OCI-LY7 (cell line): ENCODE measurements around the gene PHRF1. TPM values are rescaled to one million over a fixed set of nuclear protein-coding genes. Genes with fewer than 3 reads are reported as not detected.

Experiments
- BruUV-seq: library from RNA; stranded (reverse); fragments of 400-500 nt; replicated peaks from 2 replicates; lab custom pipeline; 2021; lab: Mats Ljungman, UMichigan
- CTCF ChIA-PET: fragments of 300-600 bp; sonication (Branson Sonifier 250); formaldehyde crosslinking; loops from one replicate; lab custom pipeline; 2022; ENCODE audit warnings: antibody characterized with exemption; ENCODE audit not compliant: unreplicated experiment; lab: Charles Lee
- POLR2A ChIA-PET: fragments of 300-600 bp; sonication (Branson Sonifier 250); formaldehyde crosslinking; loops from one replicate; lab custom pipeline; 2022; ENCODE audit warnings: antibody characterized with exemption; lab: Charles Lee
- DNase-seq: peaks from one replicate; pipeline ENCODE4 v3.0.0-alpha.2; 2015; ENCODE audit warnings: low spot score
- H2AFZ ChIP-seq: fragments of 200-600 bp; sonication (generic), shearing (Covaris generic); 2 replicates; pipeline ENCODE4 v1.6.1; 2014; ENCODE audit warnings: mild to moderate bottlenecking, antibody characterized with exemption, low read length, moderate library complexity
- H3K27ac ChIP-seq: fragments of 200-600 bp; sonication (generic); 2 replicates; pipeline ENCODE4 v1.5.1; 2014; ENCODE audit warnings: mixed run types, low read depth, mild to moderate bottlenecking, moderate library complexity, low read length, inconsistent platforms; ENCODE audit not compliant: poor library complexity, severe bottlenecking
- H3K36me3 ChIP-seq: fragments of 200-600 bp; sonication (generic); 2 replicates; pipeline ENCODE4 v1.6.1; 2014; ENCODE audit warnings: mild to moderate bottlenecking, antibody characterized with exemption, low read length, moderate library complexity, mixed read lengths; ENCODE audit not compliant: insufficient read depth
- H3K4me1 ChIP-seq: fragments of 200-600 bp; sonication (generic); 2 replicates; pipeline ENCODE4 v1.5.1; 2014; ENCODE audit warnings: mild to moderate bottlenecking, low read length; ENCODE audit not compliant: insufficient read depth, poor library complexity, severe bottlenecking
- H3K4me2 ChIP-seq: fragments of 200-600 bp; sonication (generic); 2 replicates; pipeline ENCODE4 v1.6.1; 2014; ENCODE audit warnings: mild to moderate bottlenecking, low read length
- H3K4me3 ChIP-seq: fragments of 200-600 bp; sonication (generic); 2 replicates; pipeline ENCODE4 v1.5.1; 2014; ENCODE audit warnings: mild to moderate bottlenecking, low read depth, low read length; ENCODE audit not compliant: poor library complexity, severe bottlenecking
- H3K79me2 ChIP-seq: fragments of 200-600 bp; sonication (generic); 2 replicates; pipeline ENCODE4 v1.6.1; 2016; ENCODE audit warnings: low read depth, mild to moderate bottlenecking, low read length, moderate library complexity, mixed read lengths; ENCODE audit not compliant: insufficient read depth
- H3K9me2 ChIP-seq: fragments of 200-600 bp; sonication (generic); 2 replicates; pipeline ENCODE4 v1.6.1; 2016; ENCODE audit warnings: mild to moderate bottlenecking, low read length, mixed read lengths; ENCODE audit not compliant: insufficient read depth
- H3K9me3 ChIP-seq: fragments of 200-600 bp; sonication (generic); 2 replicates; pipeline ENCODE4 v1.6.1; 2014; ENCODE audit warnings: mild to moderate bottlenecking, mixed run types, low read length, mixed read lengths
- H4K20me1 ChIP-seq: fragments of 200-600 bp; sonication (generic); 2 replicates; pipeline ENCODE4 v1.6.1; 2014; ENCODE audit warnings: mild to moderate bottlenecking, antibody characterized with exemption, low read length, moderate library complexity, mixed read lengths; ENCODE audit not compliant: insufficient read depth
- CTCF ChIP-seq: fragments of 200-600 bp; sonication (generic); conservative IDR thresholded peaks from 2 replicates; pipeline ENCODE4 v1.5.1; 2014; ENCODE audit warnings: mild to moderate bottlenecking, antibody characterized with exemption, low read length, moderate library complexity, mixed read lengths
- EZH2phosphoT487 ChIP-seq: fragments of 200-600 bp; sonication (generic); IDR thresholded peaks from 2 replicates; pipeline ENCODE4 v1.6.1; 2018; ENCODE audit warnings: low read depth, borderline replicate concordance, mild to moderate bottlenecking, mixed run types, antibody characterized with exemption, low read length, moderate library complexity, mixed read lengths
- intact Hi-C: fragments of 100-400 bp; cut with micrococcal nuclease; formaldehyde crosslinking; loops from one replicate; pipeline ENCODE4 v1.10.0; 2022; ENCODE audit not compliant: unreplicated experiment
- total RNA-seq, 2 experiments: library from RNA; depleted of rRNA in 1 of 2; stranded (reverse); fragments of >200 nt in 1 of 2; shearing (Covaris generic) in 1 of 2; gene quantifications; 2 replicates each; pipeline ENCODE4 v1.2.3, GENCODE V29; 2014 to 2022

Gene PHRF1
- total RNA-seq, 2 experiments from 2014 or later: 25.6 to 45.4 TPM

- no peaks in the 10 kb centered on the region for H3K36me3 ChIP-seq
- no peaks in the 10 kb centered on the region for H3K9me3 ChIP-seq
- no peaks in the 10 kb centered on the region for H3K79me2 ChIP-seq
- H3K4me1 ChIP-seq: no peaks in the 10 kb centered on the region
- intact Hi-C loops: no loop called here
- POLR2A ChIA-PET: no interaction called here
- H2AFZ ChIP-seq: no peak within 1 kb of the TSS
- DNase-seq: no peak
- CTCF ChIA-PET: no interaction called here
- no TSS peak for BruUV-seq
- H4K20me1 ChIP-seq: no peaks in the 10 kb centered on the region
- no peak within 1 kb of the TSS for H3K27ac ChIP-seq
- TF ChIP-seq CTCF: no peak
- no peak for TF ChIP-seq EZH2phosphoT487
- H3K4me2 ChIP-seq: no peak within 1 kb of the TSS
- H3K4me3 ChIP-seq: no peak within 1 kb of the TSS
- no peaks in the 10 kb centered on the region for H3K9me2 ChIP-seq
Observed at GRCh38 chr11:626475-627307, 50.4 kb downstream of the PHRF1 start, which contains the start of gene SCT. Gene SCT (minus strand): TSS chr11:627181. CDS start chr11:627143, 38 bp downstream.

GRCh38 chr11:627308-627576, 51.0 kb downstream of the PHRF1 start:
- Histone ChIP-seq H2AFZ (no peak overlapping the region), H3K9me3 (no peaks in the 10 kb centered on the region), H3K4me1 (no peaks in the 10 kb centered on the region), H3K4me3 (no peak overlapping the region), H3K9me2 (no peaks in the 10 kb centered on the region), H4K20me1 (no peaks in the 10 kb centered on the region), H3K79me2 (no peaks in the 10 kb centered on the region), H3K27ac (no peak overlapping the region), H3K36me3 (no peaks in the 10 kb centered on the region), H3K4me2 (no peak overlapping the region)
- intact Hi-C loops: no loop called here
- ChIA-PET CTCF (no interaction called here), POLR2A (no interaction called here)
- DNase-seq: no peak
- no peak for TF ChIP-seq CTCF
- BruUV-seq: no TSS peak

GRCh38 chr11:628056-628455, 51.8 kb downstream of the PHRF1 start:
- H3K4me1 ChIP-seq: no peaks in the 10 kb centered on the region
- intact Hi-C loops: no loop called here
- H3K27ac ChIP-seq: no peak overlapping the region
- ChIA-PET POLR2A (no interaction called here), CTCF (no interaction called here)
- H3K9me3 ChIP-seq: no peaks in the 10 kb centered on the region
- TF ChIP-seq CTCF (no peak), EZH2phosphoT487 (no peak)
- no peaks in the 10 kb centered on the region for H3K79me2 ChIP-seq
- DNase-seq: no peak
- no peak overlapping the region for H3K4me3 ChIP-seq
- no TSS peak for BruUV-seq
- no peaks in the 10 kb centered on the region for H4K20me1 ChIP-seq
- H2AFZ ChIP-seq: no peak overlapping the region
- no peak overlapping the region for H3K4me2 ChIP-seq
- H3K9me2 ChIP-seq: no peaks in the 10 kb centered on the region
- peaks cover 8% of the 10 kb centered on the region; the same call in 1 of the 2 replicates for H3K36me3 ChIP-seq
